GM19099 (cell line): ENCODE results near the gene BRD3.

Experiments used
- POLR2A ChIP-seq: IDR thresholded peaks from 3 replicates; pipeline ENCODE4 v1.6.1; 2011; ENCODE audit warnings: low read depth; ENCODE audit not compliant: insufficient read length; ENCODE audit errors: extremely low read depth

The BRD3 gene

GRCh38 chr9:134068744-134069479 lies 1.1 kb upstream of the BRD3 start:
- TF ChIP-seq POLR2A = no peak

- no peak for TF ChIP-seq POLR2A
Measured at GRCh38 chr9:134066913-134067851, 644 bp downstream of the BRD3 start.

GRCh38 chr9:134066526-134066912 lies 1.3 kb downstream of the BRD3 start:
- TF ChIP-seq POLR2A = no peak

GRCh38 chr9:134065612-134066419 lies 2.0 kb downstream of the BRD3 start:
- TF ChIP-seq POLR2A = peak; percentile 19

GRCh38 chr9:134064711-134065110 lies 3.1 kb downstream of the BRD3 start:
- TF ChIP-seq POLR2A = no peak

- no peak for TF ChIP-seq POLR2A
Measured at GRCh38 chr9:134063571-134064450, 4.0 kb downstream of the BRD3 start.

- no peak for TF ChIP-seq POLR2A
Measured at GRCh38 chr9:134063088-134063570, 4.7 kb downstream of the BRD3 start.

GRCh38 chr9:134062461-134063087 lies 5.3 kb downstream of the BRD3 start:
- TF ChIP-seq POLR2A = no peak

- TF ChIP-seq POLR2A = no peak
Measured at GRCh38 chr9:134061688-134062371, 6.0 kb downstream of the BRD3 start.

GRCh38 chr9:134061019-134061687 lies 6.7 kb downstream of the BRD3 start:
- TF ChIP-seq POLR2A = no peak

- TF ChIP-seq POLR2A = no peak
Measured at GRCh38 chr9:134060546-134060945, 7.3 kb downstream of the BRD3 start.

- TF ChIP-seq POLR2A = no peak
Measured at GRCh38 chr9:134059661-134060395, 8.0 kb downstream of the BRD3 start.

GRCh38 chr9:134059188-134059641 lies 8.6 kb downstream of the BRD3 start:
- TF ChIP-seq POLR2A = no peak
